Osteoblast (primary cell): ENCODE results near the gene FKBP1A. TPM values are rescaled to one million over a fixed set of nuclear protein-coding genes. Genes with fewer than 3 reads are reported as not detected.
A peak's percentile ranks its signal among the peaks of the same experiment; 100 is the strongest.

ENCODE experiments used
- DNase-seq: peaks from one replicate; pipeline ENCODE4 v3.0.0; 2011; ENCODE audit warnings: low spot score, mixed read lengths; ENCODE audit not compliant: insufficient read length; ENCODE audit errors: missing footprints
- H2AFZ ChIP-seq: 2 replicates; pipeline ENCODE4 v1.6.0; 2011; ENCODE audit warnings: mild to moderate bottlenecking, low read length
- H3K27ac ChIP-seq: 2 replicates; pipeline ENCODE4 v1.5.1; 2011; ENCODE audit warnings: mild to moderate bottlenecking, low read depth, low read length, moderate library complexity
- H3K27me3 ChIP-seq: 2 replicates; pipeline ENCODE4 v1.6.0; 2012; ENCODE audit warnings: mild to moderate bottlenecking, control low read depth, inconsistent platforms, low read length, moderate library complexity; ENCODE audit not compliant: insufficient read depth
- H3K36me3 ChIP-seq: 2 replicates; pipeline ENCODE4 v1.5.1; 2011; ENCODE audit warnings: mild to moderate bottlenecking, low read length, control low read depth, moderate library complexity; ENCODE audit not compliant: insufficient read depth
- H3K4me1 ChIP-seq: 2 replicates; pipeline ENCODE4 v1.5.1; 2011; ENCODE audit warnings: mild to moderate bottlenecking, low read length, control low read depth, moderate library complexity; ENCODE audit not compliant: insufficient read depth
- H3K4me2 ChIP-seq: 2 replicates; pipeline ENCODE4 v1.6.0; 2011; ENCODE audit warnings: mild to moderate bottlenecking, low read length; ENCODE audit not compliant: insufficient read depth
- H3K4me3 ChIP-seq: fragments of 200-600 bp; sonication (generic); 3 replicates; pipeline ENCODE4 v1.5.1; 2012; ENCODE audit warnings: mild to moderate bottlenecking, low read length, inconsistent platforms; ENCODE audit not compliant: insufficient read depth
- H3K79me2 ChIP-seq: 2 replicates; pipeline ENCODE4 v1.6.0; 2012; ENCODE audit warnings: mild to moderate bottlenecking, low read length, control low read depth, inconsistent platforms; ENCODE audit not compliant: insufficient read depth
- H3K9me3 ChIP-seq: 2 replicates; pipeline ENCODE4 v1.5.1; 2011; ENCODE audit warnings: low read depth, low read length, control low read depth
- H4K20me1 ChIP-seq: 2 replicates; pipeline ENCODE4 v1.6.0; 2012; ENCODE audit warnings: mild to moderate bottlenecking, low read length, control low read depth; ENCODE audit not compliant: insufficient read depth
- CTCF ChIP-seq: IDR thresholded peaks from 2 replicates; pipeline ENCODE4 v1.5.1; 2011; ENCODE audit warnings: mild to moderate bottlenecking, low read depth, low read length, moderate library complexity; ENCODE audit errors: extremely low read depth
- total RNA-seq: library from RNA; depleted of rRNA; stranded (reverse); fragments of >200 nt; gene quantifications from 2 replicates; pipeline ENCODE4 v1.2.3, GENCODE V29; 2012

Gene FKBP1A
- total RNA-seq, 1 donor, result 154 TPM

- Histone ChIP-seq H3K36me3 (no peaks in the 10 kb centered on the region), H3K4me3 (no peak overlapping the region), H3K79me2 (no peaks in the 10 kb centered on the region), H3K4me1 (no peaks in the 10 kb centered on the region), H4K20me1 (no peaks in the 10 kb centered on the region), H3K9me3 (no peaks in the 10 kb centered on the region), H3K4me2 (no peak overlapping the region), H2AFZ (no peak overlapping the region), H3K27ac (no peak overlapping the region), H3K27me3 (no peaks in the 10 kb centered on the region)
- no peak for DNase-seq
- TF ChIP-seq CTCF, result no peak
Measured at GRCh38 chr20:1427457-1428054, 34.7 kb upstream of the FKBP1A start.

GRCh38 chr20:1426231-1426849, 33.5 kb upstream of the FKBP1A start:
- no peak for TF ChIP-seq CTCF
- no peaks in the 10 kb centered on the region for H3K4me1 ChIP-seq
- no peak overlapping the region for H3K4me2 ChIP-seq

GRCh38 chr20:1424336-1424735, 31.5 kb upstream of the FKBP1A start:
- TF ChIP-seq CTCF, result no peak
- H3K79me2 ChIP-seq, result no peaks in the 10 kb centered on the region
- DNase-seq, result no peak
- H3K27ac ChIP-seq, result no peak overlapping the region
- no peaks in the 10 kb centered on the region for H3K36me3 ChIP-seq
- no peaks in the 10 kb centered on the region for H3K27me3 ChIP-seq
- H3K4me3 ChIP-seq, result no peak overlapping the region
- H2AFZ ChIP-seq, result no peak overlapping the region
- H4K20me1 ChIP-seq, result no peaks in the 10 kb centered on the region
- no peaks in the 10 kb centered on the region for H3K4me1 ChIP-seq
- no peaks in the 10 kb centered on the region for H3K9me3 ChIP-seq
- H3K4me2 ChIP-seq, result no peak overlapping the region

More at GRCh38 chr20:1426231-1426849, 33.5 kb upstream of the FKBP1A start:
- Histone ChIP-seq H3K27me3 (no peaks in the 10 kb centered on the region), H4K20me1 (no peaks in the 10 kb centered on the region), H3K27ac (no peak overlapping the region), H3K79me2 (no peaks in the 10 kb centered on the region), H2AFZ (no peak overlapping the region), H3K36me3 (no peaks in the 10 kb centered on the region), H3K4me3 (no peak overlapping the region), H3K9me3 (no peaks in the 10 kb centered on the region)
- no peak for DNase-seq

GRCh38 chr20:1423625-1424106, 30.8 kb upstream of the FKBP1A start:
- Histone ChIP-seq H3K4me3 (no peak overlapping the region), H3K27ac (no peak overlapping the region), H3K36me3 (no peaks in the 10 kb centered on the region), H3K79me2 (no peaks in the 10 kb centered on the region), H4K20me1 (no peaks in the 10 kb centered on the region), H3K27me3 (no peaks in the 10 kb centered on the region), H3K9me3 (no peaks in the 10 kb centered on the region), H2AFZ (peak overlapping the region; percentile 78), H3K4me1 (peaks cover under 1% of the 10 kb centered on the region), H3K4me2 (no peak overlapping the region)
- peak; percentile 28 for TF ChIP-seq CTCF
- DNase-seq, result no peak
